B cell (primary cell): ENCODE results near the gene LGR5. TPM values are rescaled to one million over a fixed set of nuclear protein-coding genes. Genes with fewer than 3 reads are reported as not detected.

Experiments
- ATAC-seq: fragments of 200-7000 bp; cut with Tn5 transposase; one replicate; pipeline ENCODE4 v1.10.0; 2021; ENCODE audit warnings: low read depth, mild to moderate bottlenecking, moderate number of reproducible peaks, moderate library complexity
- CTCF ChIA-PET: fragments of 350-600 bp; sonication (Branson Sonifier 250); formaldehyde crosslinking; loops from one replicate; lab custom pipeline; 2021; ENCODE audit warnings: antibody characterized with exemption, inconsistent platforms; lab: Charles Lee
- POLR2A ChIA-PET: fragments of 350-600 bp; sonication (Branson Sonifier 250); formaldehyde crosslinking; loops from one replicate; lab custom pipeline; 2021; ENCODE audit warnings: antibody characterized with exemption; lab: Charles Lee
- DNase-seq: peaks from one replicate; pipeline ENCODE4 v3.0.0; 2013
- H2AFZ ChIP-seq: 2 replicates; pipeline ENCODE4 v1.6.1; 2012; ENCODE audit warnings: mild to moderate bottlenecking, low read depth, low read length; ENCODE audit not compliant: insufficient read depth, poor library complexity, severe bottlenecking
- H3K27ac ChIP-seq, 2 donors: 1 replicate in 1 of 2; 2 replicates in 1 of 2; pipeline ENCODE4 v1.5.1; 2012 to 2013; ENCODE audit warnings: low read length in 2 of 2, mild to moderate bottlenecking in 2 of 2, moderate library complexity in 1 of 2
- H3K27me3 ChIP-seq, 4 experiments: fragments of 200-600 bp in 1 of 4; sonication (generic) in 1 of 4; replicated peaks in 1 of 4; 1 replicate in 2 of 4; 2 replicates in 2 of 4; pipeline versions ENCODE4 v1.6.1 to v1.7.0; 2013 to 2016; ENCODE audit warnings: low read length in 3 of 4, mild to moderate bottlenecking in 2 of 4, mixed read lengths in 1 of 4, moderate library complexity in 1 of 4; ENCODE audit not compliant: insufficient read depth in 4 of 4, control insufficient read depth in 3 of 4; ENCODE audit errors: control extremely low read depth in 1 of 4
- H3K36me3 ChIP-seq, 2 experiments: replicated peaks in 1 of 2; 1 replicate in 1 of 2; 2 replicates in 1 of 2; pipeline versions ENCODE4 v1.6.1 to v1.7.1; 2013; ENCODE audit warnings: low read length in 1 of 2; ENCODE audit not compliant: insufficient read depth in 2 of 2, control insufficient read depth in 1 of 2; ENCODE audit errors: control extremely low read depth in 1 of 2, extremely low read depth in 1 of 2
- H3K4me1 ChIP-seq, 2 donors: fragments of 200-600 bp in 1 of 2; sonication (generic) in 1 of 2; 1 replicate in 1 of 2; 2 replicates in 1 of 2; pipeline versions ENCODE4 v1.5.1 to v1.6.1; 2013 to 2017; ENCODE audit warnings: low read length in 2 of 2; ENCODE audit not compliant: control insufficient read depth in 2 of 2, insufficient read depth in 2 of 2
- H3K4me2 ChIP-seq: replicated peaks from 2 replicates; pipeline ENCODE3; 2012; ENCODE audit warnings: mild to moderate bottlenecking, low read depth, low read length; ENCODE audit not compliant: poor library complexity, severe bottlenecking
- H3K4me3 ChIP-seq, 5 experiments: fragments of 200-600 bp in 1 of 5; sonication (generic) in 1 of 5; 1 replicate in 3 of 5; 2 replicates in 2 of 5; pipeline versions ENCODE4 v1.5.1 to v1.7.0; 2011 to 2016; ENCODE audit warnings: low read length in 4 of 5, mild to moderate bottlenecking in 4 of 5, low read depth in 2 of 5, control low read depth in 1 of 5, moderate library complexity in 1 of 5; ENCODE audit not compliant: insufficient read depth in 1 of 5; ENCODE audit errors: control extremely low read depth in 1 of 5, extremely low read depth in 1 of 5
- H3K79me2 ChIP-seq: fragments of 200-600 bp; sonication (generic); one replicate; pipeline ENCODE4 v1.6.0; 2016; ENCODE audit warnings: low read length; ENCODE audit not compliant: control insufficient read depth, insufficient read depth
- H3K9ac ChIP-seq: fragments of 200-600 bp; sonication (generic); 2 replicates; pipeline ENCODE4 v1.6.1; 2017; ENCODE audit warnings: mild to moderate bottlenecking, low read length, moderate library complexity
- H3K9me3 ChIP-seq, 3 donors: one replicate each; pipeline versions ENCODE4 v1.6.1 to v1.7.1; 2013; ENCODE audit warnings: low read length in 2 of 3; ENCODE audit not compliant: control insufficient read depth in 2 of 3, insufficient read depth in 1 of 3; ENCODE audit errors: control extremely low read depth in 1 of 3
- H4K20me1 ChIP-seq: 2 replicates; pipeline ENCODE4 v1.6.0; 2012; ENCODE audit warnings: mild to moderate bottlenecking, low read length; ENCODE audit not compliant: insufficient read depth, control insufficient read depth, poor library complexity, severe bottlenecking
- H3K27ac Mint-ChIP-seq: one replicate; pipeline ENCODE4 v1.8.0; 2021; ENCODE audit warnings: mixed read lengths
- H3K27me3 Mint-ChIP-seq: one replicate; pipeline ENCODE4 v1.8.0; 2021; ENCODE audit warnings: mixed read lengths
- H3K4me1 Mint-ChIP-seq: one replicate; pipeline ENCODE4 v1.8.0; 2021; ENCODE audit warnings: mixed read lengths
- H3K4me3 Mint-ChIP-seq: one replicate; pipeline ENCODE4 v1.8.0; 2021; ENCODE audit warnings: mixed read lengths
- H3K9me3 Mint-ChIP-seq: one replicate; pipeline ENCODE4 v1.8.0; 2022; ENCODE audit warnings: mixed read lengths; ENCODE audit not compliant: insufficient read depth
- CTCF ChIP-seq: fragments of 200-600 bp; IDR thresholded peaks from one replicate; pipeline ENCODE4 v1.8.0; 2022; ENCODE audit warnings: antibody characterized with exemption, mild to moderate bottlenecking
- EZH2 ChIP-seq: IDR thresholded peaks from 2 replicates; pipeline ENCODE4 v1.6.1; 2012; ENCODE audit warnings: borderline replicate concordance, low read depth, mild to moderate bottlenecking, moderate library complexity, low read length; ENCODE audit not compliant: insufficient read depth, poor library complexity, severe bottlenecking
- WGBS: methylation state at CpG from one replicate; pipeline ENCODE4 v1.1.5; 2013; ENCODE audit warnings: missing lambda C conversion rate; ENCODE audit not compliant: insufficient coverage; 5-methylcytosine and 5-hydroxymethylcytosine counted together
- intact Hi-C: fragments of 100-400 bp; cut with micrococcal nuclease; formaldehyde crosslinking; loops from one replicate; pipeline ENCODE4 v1.10.0; 2022
- polyA plus RNA-seq: library from polyadenylated mRNA; depleted of rRNA; stranded (reverse); fragments of >200 nt; gene quantifications from 2 replicates; pipeline ENCODE4 v1.2.3, GENCODE V29; 2012
- total RNA-seq, 2 donors: library from RNA; stranded (reverse); fragments of 120-200 nt in 1 of 2; gene quantifications; 1 replicate in 1 of 2; 2 replicates in 1 of 2; pipeline versions ENCODE4 v1.2.3 to v1.2.4, GENCODE V29; 2013 to 2022

The LGR5 gene
- total and polyA plus RNA-seq, 2 donors (not counting 1 experiment from before 2014, with no cell fraction given), result 0.06 TPM; not detected in 1

GRCh38 chr12:71565535-71565934 lies 125.9 kb downstream of the LGR5 start:
- POLR2A ChIA-PET, result no interaction called here
- H3K4me1 ChIP-seq, result no peaks in the 10 kb centered on the region
- H3K4me3 ChIP-seq, result no peak overlapping the region
- H3K4me2 ChIP-seq, result no peak overlapping the region
- Mint-ChIP-seq H3K27ac (no peak overlapping the region), H3K27me3 (peaks cover 29% of the 10 kb centered on the region), H3K9me3 (no peaks in the 10 kb centered on the region), H3K4me1 (no peaks in the 10 kb centered on the region), H3K4me3 (no peak overlapping the region)
- H3K27me3 ChIP-seq, result peaks cover 0 to 4% (median 0%) of the 10 kb centered on the region in 4 experiments
- H3K9me3 ChIP-seq, result no peaks in the 10 kb centered on the region
- no peaks in the 10 kb centered on the region for H3K79me2 ChIP-seq
- intact Hi-C loops, result no loop called here
- ATAC-seq, result no peak
- TF ChIP-seq EZH2 (no peak), CTCF (no peak)
- H3K9ac ChIP-seq, result no peak overlapping the region
- no peak overlapping the region for H2AFZ ChIP-seq
- no peaks in the 10 kb centered on the region for H3K36me3 ChIP-seq
- no peak overlapping the region for H3K27ac ChIP-seq
- no peak for DNase-seq
- CTCF ChIA-PET, result no interaction called here
- H4K20me1 ChIP-seq, result no peaks in the 10 kb centered on the region
- WGBS, result no CpG with 5 or more reads among the region's 1 CpG

- Histone ChIP-seq H3K79me2 (no peaks in the 10 kb centered on the region), H3K4me2 (no peak overlapping the region), H3K27me3 (no peaks in the 10 kb centered on the region), H4K20me1 (no peaks in the 10 kb centered on the region), H3K4me3 (no peak overlapping the region), H3K9me3 (no peaks in the 10 kb centered on the region), H3K9ac (no peak overlapping the region), H3K4me1 (no peaks in the 10 kb centered on the region), H3K36me3 (no peaks in the 10 kb centered on the region), H3K27ac (no peak overlapping the region), H2AFZ (no peak overlapping the region)
- ATAC-seq, result no peak
- WGBS, result no CpG with 5 or more reads among the region's 2 CpGs
- H3K27me3 Mint-ChIP-seq, result peaks cover 24% of the 10 kb centered on the region
- POLR2A ChIA-PET, result no interaction called here
- no peak for DNase-seq
- TF ChIP-seq EZH2 (no peak), CTCF (no peak)
- H3K27ac Mint-ChIP-seq, result no peak overlapping the region
- no peaks in the 10 kb centered on the region for H3K9me3 Mint-ChIP-seq
- no peaks in the 10 kb centered on the region for H3K4me1 Mint-ChIP-seq
- H3K4me3 Mint-ChIP-seq, result no peak overlapping the region
- intact Hi-C loops, result no loop called here
- CTCF ChIA-PET, result no interaction called here
Measured at GRCh38 chr12:71566655-71567054, 127.1 kb downstream of the LGR5 start.
